Measurements from ENCODE around the gene NTNG2.

GRCh38 chr9:132192728-132193127 is 30.9 kb downstream of the NTNG2 start:
- TF ChIP-seq NFATC3 (IDR thresholded peaks at IDR 0.05) = no peak
- TF ChIP-seq AFF4 (CRISPR knock-in tag; IDR thresholded peaks at IDR 0.05) = no peak
- TF ChIP-seq, protein P1, sequence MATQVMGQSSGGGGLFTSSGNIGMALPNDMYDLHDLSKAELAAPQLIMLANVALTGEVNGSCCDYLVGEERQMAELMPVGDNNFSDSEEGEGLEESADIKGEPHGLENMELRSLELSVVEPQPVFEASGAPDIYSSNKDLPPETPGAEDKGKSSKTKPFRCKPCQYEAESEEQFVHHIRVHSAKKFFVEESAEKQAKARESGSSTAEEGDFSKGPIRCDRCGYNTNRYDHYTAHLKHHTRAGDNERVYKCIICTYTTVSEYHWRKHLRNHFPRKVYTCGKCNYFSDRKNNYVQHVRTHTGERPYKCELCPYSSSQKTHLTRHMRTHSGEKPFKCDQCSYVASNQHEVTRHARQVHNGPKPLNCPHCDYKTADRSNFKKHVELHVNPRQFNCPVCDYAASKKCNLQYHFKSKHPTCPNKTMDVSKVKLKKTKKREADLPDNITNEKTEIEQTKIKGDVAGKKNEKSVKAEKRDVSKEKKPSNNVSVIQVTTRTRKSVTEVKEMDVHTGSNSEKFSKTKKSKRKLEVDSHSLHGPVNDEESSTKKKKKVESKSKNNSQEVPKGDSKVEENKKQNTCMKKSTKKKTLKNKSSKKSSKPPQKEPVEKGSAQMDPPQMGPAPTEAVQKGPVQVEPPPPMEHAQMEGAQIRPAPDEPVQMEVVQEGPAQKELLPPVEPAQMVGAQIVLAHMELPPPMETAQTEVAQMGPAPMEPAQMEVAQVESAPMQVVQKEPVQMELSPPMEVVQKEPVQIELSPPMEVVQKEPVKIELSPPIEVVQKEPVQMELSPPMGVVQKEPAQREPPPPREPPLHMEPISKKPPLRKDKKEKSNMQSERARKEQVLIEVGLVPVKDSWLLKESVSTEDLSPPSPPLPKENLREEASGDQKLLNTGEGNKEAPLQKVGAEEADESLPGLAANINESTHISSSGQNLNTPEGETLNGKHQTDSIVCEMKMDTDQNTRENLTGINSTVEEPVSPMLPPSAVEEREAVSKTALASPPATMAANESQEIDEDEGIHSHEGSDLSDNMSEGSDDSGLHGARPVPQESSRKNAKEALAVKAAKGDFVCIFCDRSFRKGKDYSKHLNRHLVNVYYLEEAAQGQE (IDR thresholded peaks at IDR 0.05; ENCODE audit: borderline replicate concordance) = no peak
- TF ChIP-seq, protein P1 (CRISPR knock-in tag; IDR thresholded peaks at IDR 0.05; ENCODE audit: low read depth) = no peak
- no peak for TF ChIP-seq ZBED1 (IDR thresholded peaks at IDR 0.05)
- TF ChIP-seq RBBP5 (IDR thresholded peaks at IDR 0.05; ENCODE audit: borderline replicate concordance, insufficient read depth, low read length, poor library complexity, severe bottlenecking) = no peak
